Bone marrow (tissue), 2 donors: ENCODE data around the gene ZNF709.
"Not testable (repeated sequence)": the region's sequence is repeated elsewhere in the genome, so short reads cannot be mapped to it uniquely, and the experiment has no call there.

Experiments
- DNase-seq, 2 donors: peaks; one replicate each; lab custom pipeline; 2025; lab: John Stamatoyannopoulos, UW

ZNF709 gene

GRCh38 chr19:12484371-12485051 is at the start of gene ZNF709:
TSS of gene ZNF709 (minus strand) at chr19:12484816. CDS start at chr19:12484657, 159 bp downstream.
- peak; percentile 65 to 80 for DNase-seq

GRCh38 chr19:12527034-12527836 is 42.6 kb upstream of the ZNF709 start:
- DNase-seq: no peak

DNA sequence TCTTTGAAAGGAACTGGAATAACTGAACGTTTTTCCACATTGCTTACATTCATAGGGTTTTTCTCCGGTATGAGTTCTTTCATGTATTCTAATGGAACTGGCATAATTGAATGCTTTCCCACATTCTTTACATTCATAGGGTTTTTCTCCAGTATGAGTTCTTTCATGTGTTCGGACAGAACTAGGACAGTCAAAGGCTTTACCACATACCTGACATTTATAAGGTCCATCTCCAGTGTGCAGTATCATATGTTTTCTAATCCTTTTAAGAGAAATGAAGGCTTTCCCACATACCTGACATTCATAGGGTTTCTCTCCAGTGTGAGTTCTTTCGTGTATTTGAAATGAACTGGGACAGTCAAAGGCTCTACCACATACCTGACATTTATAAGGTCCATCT is 41.9 kb upstream of the ZNF709 start:
- DNase-seq: no peak

GRCh38 chr19:12521996-12522395 is 37.4 kb upstream of the ZNF709 start:
- no peak for DNase-seq

DNA sequence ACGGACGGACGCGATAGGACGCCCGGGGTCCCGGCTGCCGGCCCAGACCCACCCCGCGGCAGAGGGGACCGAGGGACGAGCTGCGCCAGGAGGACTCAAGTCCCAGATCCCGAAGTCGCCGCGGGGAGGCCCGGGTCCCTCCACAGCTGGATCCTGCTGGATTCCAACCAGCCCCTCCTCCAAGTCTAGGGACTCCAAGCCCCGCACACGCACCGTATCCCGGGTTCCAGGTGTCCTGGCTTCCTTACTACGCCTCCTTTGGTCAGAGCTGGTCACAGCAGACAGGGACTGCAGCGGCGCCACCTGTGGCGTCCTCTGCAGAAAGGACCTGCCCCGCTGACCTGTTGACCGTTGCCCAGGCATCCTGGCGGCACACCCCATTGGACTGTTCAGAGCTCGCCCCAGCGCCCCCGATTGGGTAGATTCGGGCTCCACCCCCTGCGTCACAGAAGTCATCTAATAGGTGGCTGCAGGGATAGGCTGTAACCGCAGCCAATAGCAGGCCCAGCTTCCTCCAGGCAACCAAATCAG is 29.0 kb upstream of the ZNF709 start:
- DNase-seq: no peak

- DNase-seq: no peak
Observed at GRCh38 chr19:12497032-12497431, 12.4 kb upstream of the ZNF709 start.

DNA sequence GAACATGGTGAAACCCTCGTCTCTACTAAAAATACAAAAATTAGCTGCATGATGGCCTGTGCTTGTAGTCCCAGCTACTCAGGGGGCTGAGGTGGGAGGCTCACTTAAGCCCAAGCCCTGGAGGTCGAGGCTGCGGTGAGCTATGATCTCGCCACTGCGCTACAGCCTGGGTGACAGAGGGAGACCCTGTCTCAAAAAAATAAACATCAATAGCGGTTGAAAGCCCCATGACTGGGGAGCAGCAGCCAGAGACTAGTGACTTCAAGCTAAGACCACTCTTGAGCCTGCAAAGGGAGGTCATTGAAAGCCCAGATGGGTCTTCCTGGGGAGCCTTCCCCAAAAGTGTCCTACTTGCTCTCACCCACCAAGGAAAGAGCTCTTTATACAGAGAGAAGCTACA is 11.9 kb upstream of the ZNF709 start:
- no peak for DNase-seq

GRCh38 chr19:12495002-12495802 is 10.6 kb upstream of the ZNF709 start:
- peak; percentile 55 to 97 for DNase-seq

- no peak for DNase-seq
Observed at GRCh38 chr19:12494260-12494860, 9.7 kb upstream of the ZNF709 start.

DNA sequence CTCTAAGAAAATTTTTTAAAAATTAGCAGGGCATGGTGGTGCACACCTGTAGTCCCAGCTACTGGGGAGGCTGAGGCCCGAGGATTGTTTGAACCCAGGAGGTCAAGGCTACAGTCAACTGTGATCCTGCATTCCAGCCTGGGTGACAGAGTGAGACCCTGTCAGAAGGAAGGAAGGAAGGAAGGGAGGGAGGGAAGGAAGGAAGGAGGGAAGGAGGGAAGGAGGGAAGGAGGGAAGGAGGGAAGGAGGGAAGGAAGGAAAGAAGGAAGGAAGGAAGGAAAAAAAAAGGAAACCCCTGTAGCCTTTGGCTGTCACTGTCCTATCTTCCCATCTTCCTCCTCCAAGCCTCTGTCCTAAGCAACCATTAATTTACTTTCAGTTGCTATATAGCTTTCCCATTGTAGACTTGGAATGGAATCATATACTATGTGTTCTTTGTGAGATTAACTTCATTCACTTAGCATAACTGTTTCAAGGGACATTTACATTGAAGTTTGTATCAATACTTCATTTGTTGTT is 1.7 kb upstream of the ZNF709 start:
- DNase-seq: not testable (repeated sequence)

DNA sequence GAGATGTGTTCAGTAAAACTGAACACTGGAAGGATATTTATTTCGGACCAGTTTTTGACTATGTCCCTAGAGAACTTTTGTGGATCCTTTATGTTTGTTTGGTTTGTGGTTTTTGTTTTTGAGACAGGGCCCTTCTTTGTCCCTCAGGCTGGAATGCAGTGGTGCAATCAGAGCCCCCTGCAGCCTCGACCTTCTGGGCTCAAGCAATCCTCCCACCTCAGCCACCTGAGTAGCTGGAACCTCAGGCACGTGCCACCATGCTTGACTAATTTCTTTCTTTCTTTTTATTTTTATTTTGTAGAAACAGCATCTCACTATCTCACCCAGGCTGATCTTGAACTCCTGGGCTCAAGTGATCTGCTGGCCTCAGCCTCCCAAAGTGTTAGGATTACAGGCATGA is 955 bp upstream of the ZNF709 start:
- DNase-seq: no peak

- no peak for DNase-seq
Observed at GRCh38 chr19:12485052-12485416, 418 bp upstream of the ZNF709 start.

GRCh38 chr19:12484011-12484370 is 625 bp downstream of the ZNF709 start:
- no peak for DNase-seq

DNA sequence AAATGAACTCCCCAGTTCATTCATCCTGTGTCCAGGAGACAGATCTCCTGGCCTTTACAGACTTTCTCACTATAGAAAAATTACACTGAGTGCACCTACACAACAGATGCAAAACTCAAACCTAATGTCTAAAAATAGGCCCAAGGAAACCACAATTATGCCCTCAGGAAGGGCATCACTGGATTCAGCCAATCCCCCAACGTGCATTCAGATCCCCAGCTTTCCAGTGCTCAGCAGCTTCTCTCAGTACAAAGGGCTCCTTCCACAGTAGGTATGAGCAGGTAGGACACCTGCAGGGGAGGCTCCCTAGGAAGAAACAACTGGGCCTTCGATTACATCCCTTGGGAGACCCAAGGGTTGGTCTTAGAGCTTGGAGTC is 2.1 kb downstream of the ZNF709 start:
- no peak for DNase-seq

DNA sequence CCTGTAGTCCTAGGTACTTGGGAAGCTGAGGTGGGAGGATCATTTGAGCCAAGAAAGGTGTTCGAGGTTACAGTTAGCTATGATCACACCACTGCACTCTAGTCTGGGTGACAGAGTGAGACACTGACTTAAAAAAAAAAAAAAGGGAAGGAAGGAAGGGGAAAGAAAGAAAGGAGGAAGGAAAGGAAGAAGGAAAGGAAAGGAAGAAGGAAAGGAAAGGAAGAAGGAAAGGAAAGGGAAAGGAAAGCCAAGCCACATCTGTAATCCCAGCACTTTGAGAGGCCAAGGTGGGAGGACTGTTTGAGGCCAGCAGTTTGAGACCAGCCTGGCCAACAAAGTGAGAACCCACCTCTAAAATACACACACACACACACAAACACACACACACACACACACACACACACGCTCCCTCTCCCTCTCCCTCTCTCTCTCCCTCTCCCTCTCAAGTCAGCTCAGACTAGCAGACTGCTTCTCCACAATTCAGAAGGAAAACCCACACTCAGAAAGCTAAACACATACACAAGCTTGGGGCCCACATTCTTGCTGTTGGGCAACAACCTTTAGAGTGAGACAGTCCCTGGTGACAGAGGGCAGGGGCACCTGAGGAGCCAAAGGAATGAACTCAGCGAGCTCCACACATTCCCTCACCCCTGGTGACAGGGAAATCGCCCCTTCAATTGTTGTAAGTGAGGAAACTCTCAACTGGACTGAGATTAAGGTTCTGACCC is 2.7 kb downstream of the ZNF709 start:
- no peak for DNase-seq

- DNase-seq: no peak
Observed at GRCh38 chr19:12478234-12478941, 6.2 kb downstream of the ZNF709 start.

DNA sequence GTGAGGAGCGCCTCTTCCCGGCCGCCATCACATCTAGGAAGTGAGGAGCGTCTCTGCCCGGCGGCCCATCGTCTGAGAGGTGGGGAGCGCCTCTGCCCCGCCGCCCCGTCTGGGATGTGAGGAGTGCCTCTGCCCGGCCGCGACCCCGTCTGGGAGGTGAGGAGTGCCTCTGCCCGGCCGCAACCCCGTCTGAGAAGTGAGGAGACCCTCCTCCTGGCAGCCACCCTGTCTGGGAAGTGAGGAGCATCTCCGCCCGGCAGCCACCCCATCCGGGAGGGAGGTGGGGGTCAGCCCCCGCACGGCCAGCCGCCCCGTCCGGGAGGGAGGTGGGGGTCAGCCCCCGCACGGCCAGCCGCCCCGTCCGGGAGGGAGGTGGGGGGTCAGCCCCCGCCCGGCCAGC is 17.0 kb downstream of the ZNF709 start:
- not testable (repeated sequence) for DNase-seq

- no peak for DNase-seq
Observed at GRCh38 chr19:12465211-12465610, 19.4 kb downstream of the ZNF709 start.

DNA sequence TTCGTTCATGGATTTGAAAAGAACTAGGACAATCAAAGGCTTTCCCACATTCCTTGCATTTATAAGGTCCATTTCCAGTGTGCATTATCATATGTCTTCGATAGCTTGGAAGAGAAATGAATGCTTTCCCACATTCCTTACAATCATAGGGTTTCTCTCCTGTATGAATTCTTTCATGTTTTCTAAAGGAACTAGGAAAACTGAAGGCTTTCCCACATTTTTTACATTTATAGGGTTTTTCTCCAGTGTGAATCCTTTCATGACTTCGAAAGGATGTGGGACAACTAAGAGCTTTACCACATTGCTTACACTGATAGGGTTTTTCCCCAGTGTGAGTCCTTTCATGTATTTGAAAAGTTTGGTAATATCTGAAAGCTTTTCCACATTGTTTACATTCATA is 19.8 kb downstream of the ZNF709 start:
- no peak for DNase-seq

- not testable (repeated sequence) for DNase-seq
Observed at GRCh38 chr19:12464139-12464538, 20.5 kb downstream of the ZNF709 start.

DNA sequence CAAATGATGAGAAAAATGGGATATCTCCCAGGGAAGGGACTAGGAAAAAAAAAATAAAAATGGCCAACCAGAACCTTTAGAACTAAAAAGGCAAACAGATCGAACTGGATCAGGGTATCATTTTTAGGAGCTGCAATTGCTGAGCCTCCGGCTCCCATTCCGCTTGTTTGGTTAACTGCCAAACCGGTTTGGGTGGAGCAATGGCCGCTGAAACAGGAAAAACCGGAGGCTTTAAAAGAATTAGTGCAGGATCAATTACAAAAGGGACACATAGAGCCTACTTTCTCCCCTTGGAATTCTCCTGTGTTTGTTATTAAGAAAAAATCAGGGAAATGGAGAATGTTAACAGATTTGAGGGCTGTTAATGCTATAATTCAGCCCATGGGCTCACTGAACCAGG is 31.1 kb downstream of the ZNF709 start:
- DNase-seq: no peak
